Measurements from ENCODE around the gene ANKRD63.

Gene ANKRD63

DNA sequence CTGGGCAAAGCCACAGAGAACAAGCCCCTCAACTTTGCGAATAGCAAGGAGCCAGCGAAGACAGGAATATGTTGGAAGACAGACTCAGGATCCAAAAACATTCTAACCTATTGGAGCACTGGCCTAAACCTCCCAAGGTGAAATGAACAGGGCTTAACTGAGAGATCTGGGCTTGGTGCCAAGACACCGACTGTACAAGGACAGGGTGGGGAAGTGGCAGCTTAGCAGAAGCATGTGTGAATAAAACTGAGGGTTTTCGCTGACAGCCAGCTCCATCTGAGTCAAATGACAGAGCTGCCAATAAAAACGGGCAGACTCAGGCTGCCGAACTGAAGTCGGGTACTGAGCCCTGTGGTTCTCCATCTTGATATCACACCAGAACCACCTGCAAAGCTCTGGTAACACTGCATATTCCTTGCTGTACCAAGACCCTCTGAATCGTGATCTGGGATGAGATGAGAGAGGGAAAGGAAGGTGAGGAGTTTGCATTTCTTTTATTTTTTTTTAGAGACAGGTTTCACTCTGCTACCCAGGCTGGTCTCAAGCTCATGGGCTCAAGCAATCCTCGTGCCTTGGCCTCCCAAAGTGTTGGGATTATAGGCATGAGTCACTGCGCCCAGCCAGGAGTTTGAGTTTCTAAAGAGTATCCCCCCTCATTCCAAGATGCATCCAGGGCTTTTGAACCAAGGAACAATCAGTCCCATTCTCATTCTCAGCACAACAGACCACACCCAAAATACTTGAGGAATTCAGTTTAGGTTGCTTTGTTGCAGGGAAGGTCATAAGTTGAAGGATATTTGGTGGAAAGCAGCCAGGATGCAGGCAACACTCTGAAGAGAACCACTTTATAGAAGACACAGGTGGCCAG lies 30.9 kb upstream of the ANKRD63 start:
- in situ Hi-C loops (cut with MboI; ENCODE audit: low sequenced_read_pairs) = no loop called here

DNA sequence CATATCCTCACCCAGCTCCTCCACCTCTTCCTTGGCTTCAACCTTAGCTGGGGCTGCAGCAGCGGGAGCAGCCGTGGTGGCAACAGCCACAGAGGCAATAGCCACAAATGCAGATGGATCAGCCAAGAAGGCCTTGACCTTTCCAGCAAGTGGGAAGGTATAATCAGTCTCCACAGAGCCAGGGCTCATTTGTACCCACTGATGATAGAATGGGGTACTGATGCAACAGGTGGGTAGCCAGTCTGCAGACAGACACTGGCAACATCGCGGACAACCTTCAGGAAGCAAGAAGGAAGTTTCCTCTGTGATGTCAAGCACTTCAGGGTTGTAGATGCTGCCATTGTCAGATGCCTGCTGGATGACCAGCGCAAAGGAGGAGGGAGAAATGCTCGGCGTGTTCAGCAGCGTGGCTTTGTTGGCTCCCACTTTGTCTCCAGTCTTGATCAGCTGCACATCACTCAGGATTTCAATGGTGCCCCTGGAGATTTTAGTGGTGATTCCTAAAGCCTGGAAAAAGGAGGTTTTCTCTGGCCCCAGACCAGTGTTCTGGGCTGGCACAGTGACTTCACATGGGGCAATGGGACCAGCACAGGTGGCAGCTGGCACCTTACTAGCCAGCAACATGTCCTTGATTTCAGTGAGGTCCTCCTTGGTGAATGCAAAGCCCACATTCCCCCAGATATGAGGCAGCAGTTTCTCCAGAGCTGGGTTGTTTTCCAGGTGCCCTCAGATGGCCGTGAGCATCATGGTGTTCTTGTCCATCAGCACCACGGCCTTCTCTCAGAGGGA lies 29.7 kb upstream of the ANKRD63 start:
- in situ Hi-C loops (cut with MboI; ENCODE audit: low sequenced_read_pairs) = no loop called here

- in situ Hi-C loops (cut with MboI; ENCODE audit: low sequenced_read_pairs) = no loop called here
These were observed 28.1 kb upstream of the ANKRD63 start for GRCh38 chr15:40310993-40311392.

DNA sequence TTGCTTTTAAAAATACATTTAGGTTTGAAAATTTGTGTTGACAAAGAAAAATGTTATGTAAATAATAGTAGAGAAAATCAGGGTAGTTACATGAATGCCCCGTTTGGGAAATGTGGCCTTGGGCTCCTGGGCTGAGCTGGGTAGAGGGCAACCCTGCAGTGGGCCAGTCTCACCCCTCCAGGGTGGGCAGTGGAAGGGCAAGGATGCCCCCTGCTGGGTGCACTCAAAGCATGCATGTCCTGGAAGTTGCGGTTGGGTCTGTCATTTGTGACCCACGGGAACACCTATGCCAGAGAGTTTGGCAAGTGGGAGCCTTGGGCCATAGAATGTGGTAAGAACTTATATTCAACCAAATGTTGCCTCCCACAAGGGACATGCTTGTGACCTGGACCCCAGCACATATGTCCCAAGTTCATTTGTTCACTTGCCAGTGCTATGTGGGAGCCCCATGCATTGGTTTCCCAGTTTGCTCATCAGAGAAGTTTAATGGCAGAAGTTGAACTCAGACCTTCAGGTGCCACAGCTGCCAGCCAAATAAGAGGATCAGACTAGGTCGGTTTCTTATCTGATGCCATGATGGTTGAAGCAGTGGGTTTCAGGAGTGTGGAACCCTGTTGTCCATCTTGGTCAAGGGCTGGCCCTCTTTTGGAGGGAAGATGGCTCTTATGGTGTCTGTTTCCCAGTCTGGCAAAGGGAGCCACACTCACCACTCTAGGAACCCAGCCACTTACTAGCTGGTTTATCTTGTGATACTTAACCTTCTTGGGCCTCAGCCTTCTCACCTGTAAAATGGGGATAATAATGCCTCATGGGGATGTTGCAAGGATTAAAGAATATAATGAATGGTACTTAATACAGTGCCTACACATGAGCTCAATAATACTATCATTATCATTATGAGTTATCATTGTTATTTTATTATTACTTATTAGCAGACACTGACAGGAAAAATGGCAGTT lies 27.4 kb upstream of the ANKRD63 start:
- in situ Hi-C loops (cut with MboI; ENCODE audit: low sequenced_read_pairs) = no loop called here

DNA sequence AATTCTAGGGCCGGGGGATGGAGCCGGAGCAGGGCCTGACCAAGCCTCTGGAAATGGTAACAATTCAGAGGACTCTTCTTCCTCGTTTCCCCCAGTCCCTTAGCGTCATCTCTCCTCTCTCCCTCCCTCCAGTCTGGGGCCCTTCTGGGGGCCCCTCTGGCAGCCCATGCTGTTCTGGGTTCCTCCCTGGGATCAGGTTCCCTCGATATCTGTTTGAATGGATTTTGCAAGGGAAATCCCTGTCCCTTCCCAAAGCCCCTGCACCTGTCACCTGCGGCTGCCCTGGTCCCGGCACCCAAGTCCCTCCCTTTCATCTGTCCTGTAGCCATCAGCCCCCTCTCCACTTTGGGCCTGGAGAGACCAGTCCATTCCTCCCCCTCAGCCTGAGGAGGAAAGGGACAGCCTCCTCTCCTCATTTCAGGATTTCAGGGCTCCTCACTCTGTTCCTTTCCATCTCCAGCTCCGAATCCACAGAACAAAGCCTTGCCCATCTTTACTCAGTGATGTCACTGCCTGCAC lies 26.5 kb upstream of the ANKRD63 start:
- in situ Hi-C loops (cut with MboI; ENCODE audit: low sequenced_read_pairs) = no loop called here

DNA sequence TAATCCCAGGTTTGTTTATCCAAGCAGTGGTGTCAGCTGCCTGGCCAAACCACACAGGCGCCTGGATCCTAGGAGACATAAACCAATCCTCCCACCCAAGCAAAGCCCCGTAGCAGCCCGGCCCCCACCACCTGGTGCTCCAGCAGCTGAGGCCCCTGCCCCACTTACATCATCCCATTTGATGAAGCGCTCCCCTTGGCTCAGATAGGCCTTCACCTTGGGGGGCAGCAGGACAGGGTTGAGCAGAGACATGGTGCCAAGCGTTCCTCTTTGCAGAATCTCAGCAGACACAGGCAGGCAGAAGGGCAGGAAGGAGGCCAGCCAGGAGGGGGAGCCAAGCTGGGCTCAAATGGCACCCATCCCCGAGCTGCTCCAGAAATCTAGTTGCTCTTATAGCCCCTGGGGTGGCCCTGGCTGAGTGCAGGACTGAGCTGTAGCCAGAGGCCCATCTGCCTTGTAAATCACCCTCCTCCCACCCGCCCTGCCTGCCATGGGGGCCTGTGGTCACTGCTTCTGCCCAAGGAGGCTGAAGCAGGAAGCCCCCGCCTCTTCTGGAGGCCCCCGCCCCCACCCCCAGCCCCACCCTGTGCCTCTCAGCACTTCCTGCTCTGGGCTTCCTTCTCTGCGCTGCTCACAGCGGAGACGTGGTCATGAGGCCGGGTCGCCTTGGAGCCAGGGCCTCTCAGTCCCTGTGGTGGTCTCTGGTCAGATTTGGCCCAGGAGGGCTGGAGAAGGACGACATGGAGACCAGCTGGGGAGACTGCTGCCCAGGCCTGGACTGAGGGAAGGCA lies 24.8 kb upstream of the ANKRD63 start, which contains the start of gene PLCB2:
PLCB2 (minus strand) TSS at position 515 of the 791 bp plus-strand sequence; CDS start at position 252, 263 bp downstream.
- in situ Hi-C loops (cut with MboI; ENCODE audit: low sequenced_read_pairs) = no loop called here

DNA sequence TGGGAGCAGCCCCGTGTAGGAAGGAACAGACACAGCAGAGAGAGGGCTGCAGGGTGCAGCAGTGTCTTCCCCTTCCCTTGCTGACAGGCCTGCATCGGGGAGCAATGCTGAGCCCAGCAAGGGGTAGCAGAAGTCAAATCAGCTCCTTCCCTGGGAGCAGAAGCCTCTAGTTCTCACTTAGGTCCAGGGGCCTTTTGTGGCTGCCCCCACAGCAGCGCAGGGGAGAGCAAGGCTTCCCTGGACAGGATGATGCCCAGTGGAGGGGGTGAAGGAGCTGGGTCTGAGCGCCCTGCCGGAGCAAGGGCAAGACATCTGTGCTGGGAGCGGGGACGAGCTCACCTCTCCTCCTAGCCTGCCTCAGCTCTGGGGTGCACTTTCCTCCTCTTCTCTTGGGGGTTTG lies 24.0 kb upstream of the ANKRD63 start:
- in situ Hi-C loops (cut with MboI; ENCODE audit: low sequenced_read_pairs) = no loop called here

DNA sequence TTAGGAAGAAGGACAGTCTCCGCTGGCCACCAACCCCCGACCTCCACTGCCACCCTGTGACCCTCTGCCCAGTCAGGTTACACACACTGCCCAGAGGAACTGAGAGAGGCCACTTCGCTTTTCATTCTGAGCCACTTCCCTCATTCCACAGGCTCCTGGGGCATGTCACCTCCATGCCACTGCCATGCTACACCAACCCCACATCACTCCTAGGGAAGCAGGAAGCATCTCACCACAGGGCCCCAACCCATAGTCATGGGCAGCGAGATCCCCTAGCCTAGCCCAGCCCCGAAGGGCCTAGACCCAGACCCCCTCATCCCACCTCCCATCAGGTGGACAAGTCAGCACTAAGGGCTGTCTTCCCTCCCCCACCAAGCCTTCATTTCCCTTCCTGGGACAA lies 23.5 kb upstream of the ANKRD63 start:
- in situ Hi-C loops (cut with MboI; ENCODE audit: low sequenced_read_pairs) = no loop called here

- in situ Hi-C loops (cut with MboI; ENCODE audit: low sequenced_read_pairs) = no loop called here
These were observed 22.4 kb upstream of the ANKRD63 start for GRCh38 chr15:40305281-40305680.

GRCh38 chr15:40303576-40303975 lies 20.7 kb upstream of the ANKRD63 start:
- in situ Hi-C loops (cut with MboI; ENCODE audit: low sequenced_read_pairs) = no loop called here

DNA sequence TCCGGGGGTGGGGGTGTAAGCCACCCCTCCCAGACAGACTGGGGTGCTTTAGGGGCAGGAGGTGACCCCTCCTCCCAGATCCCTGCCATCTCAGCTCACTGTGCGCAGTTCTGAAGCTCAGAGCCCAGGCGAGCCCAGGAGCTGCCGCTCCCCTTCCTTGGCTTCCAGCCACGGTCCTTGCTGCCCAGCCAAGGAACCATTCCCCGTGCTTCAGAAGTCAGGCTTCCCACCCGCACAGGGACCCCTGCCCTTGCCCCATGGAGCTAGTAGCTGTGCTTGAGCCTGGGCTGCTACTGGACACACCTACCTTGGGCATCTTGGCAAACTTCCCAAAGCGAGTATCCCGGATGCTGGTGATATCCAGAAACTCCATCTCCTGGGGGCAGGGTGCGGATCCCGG lies 20.1 kb upstream of the ANKRD63 start:
- in situ Hi-C loops (cut with MboI; ENCODE audit: low sequenced_read_pairs) = no loop called here

DNA sequence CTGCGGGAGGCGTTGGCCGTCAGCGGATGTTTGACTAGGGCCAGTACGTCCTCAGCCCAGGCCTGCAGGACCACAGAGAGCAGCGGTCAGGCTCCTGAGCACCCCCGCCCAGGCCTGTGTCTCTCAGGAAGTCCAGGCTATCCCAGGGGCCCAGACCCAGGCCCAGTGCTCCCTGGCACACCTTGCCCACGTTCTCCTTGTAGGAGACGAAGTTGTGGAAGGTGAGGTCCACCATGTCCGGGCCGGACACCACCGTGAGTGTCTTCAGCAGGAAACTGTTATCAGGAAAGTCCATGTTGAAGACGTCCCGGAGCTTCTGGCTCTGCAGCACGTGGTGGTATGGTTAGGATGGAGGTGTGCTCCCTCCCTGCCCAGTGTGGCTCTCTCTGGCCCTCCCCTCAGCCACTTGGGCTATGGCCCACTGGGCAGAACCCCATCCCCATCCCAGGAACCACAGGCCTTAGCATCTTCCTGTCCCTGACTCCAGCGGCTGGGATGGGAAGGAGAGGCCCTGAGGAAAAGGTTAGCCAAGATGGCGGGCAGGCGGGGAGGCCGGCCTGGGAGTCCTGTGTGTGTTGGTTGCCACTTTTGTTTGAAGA lies 19.5 kb upstream of the ANKRD63 start:
- in situ Hi-C loops (cut with MboI; ENCODE audit: low sequenced_read_pairs) = no loop called here

DNA sequence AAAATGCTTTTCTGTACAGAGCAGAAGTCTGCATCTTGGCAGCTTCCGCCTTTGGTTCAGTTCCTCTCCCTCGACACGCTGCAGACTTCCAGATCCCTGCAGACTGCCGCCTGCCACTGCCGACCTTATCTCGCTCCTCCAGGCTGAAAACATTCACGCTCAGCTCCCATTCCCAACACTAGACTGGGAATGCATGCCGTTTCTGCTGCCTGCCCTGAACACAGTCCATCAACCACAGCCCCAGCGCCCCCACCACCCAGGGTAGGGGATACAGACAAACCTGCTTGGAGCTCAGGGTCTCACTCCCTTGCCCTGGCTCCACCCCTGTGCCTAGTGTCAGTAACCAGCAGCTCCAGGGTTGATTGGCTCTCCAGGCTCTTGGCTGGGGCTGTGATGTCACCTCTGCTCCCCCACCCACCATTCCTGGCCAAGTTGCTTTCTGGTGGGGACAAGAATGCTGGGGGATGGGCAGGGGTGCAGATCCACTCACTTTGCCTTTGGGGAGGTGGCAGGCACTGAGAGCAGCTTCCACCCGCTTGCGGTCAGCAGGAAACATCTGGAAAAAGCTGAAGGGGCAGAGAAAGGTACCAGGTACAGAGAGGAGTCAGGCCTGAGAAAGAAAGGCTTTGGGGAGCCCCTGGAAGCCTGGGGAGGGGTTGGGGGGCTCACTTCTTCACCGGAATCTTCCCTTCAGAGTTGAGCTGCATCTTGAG lies 18.8 kb upstream of the ANKRD63 start:
- in situ Hi-C loops (cut with MboI; ENCODE audit: low sequenced_read_pairs) = no loop called here

DNA sequence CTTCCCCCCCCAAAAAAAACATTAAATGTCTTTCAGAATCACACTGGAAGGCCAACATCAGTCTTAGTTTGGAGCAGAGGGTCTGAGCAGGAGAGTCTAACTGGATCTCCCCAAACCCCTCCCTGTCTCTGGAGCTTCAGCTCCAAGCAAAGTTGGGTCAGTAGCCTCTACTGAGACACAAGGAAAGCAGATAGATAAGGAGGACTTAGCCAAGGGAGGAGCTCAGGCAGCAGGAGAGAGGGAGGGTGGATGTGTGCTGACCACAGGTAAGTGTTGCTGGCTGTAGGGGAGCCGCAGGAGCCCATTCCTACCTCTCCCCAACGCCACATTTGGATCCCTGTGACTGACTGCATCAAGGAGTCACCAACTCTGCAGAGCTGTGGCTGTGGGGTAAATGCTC lies 17.9 kb upstream of the ANKRD63 start:
- in situ Hi-C loops (cut with MboI; ENCODE audit: low sequenced_read_pairs) = no loop called here

GRCh38 chr15:40300367-40300766 lies 17.5 kb upstream of the ANKRD63 start:
- in situ Hi-C loops (cut with MboI; ENCODE audit: low sequenced_read_pairs) = no loop called here

DNA sequence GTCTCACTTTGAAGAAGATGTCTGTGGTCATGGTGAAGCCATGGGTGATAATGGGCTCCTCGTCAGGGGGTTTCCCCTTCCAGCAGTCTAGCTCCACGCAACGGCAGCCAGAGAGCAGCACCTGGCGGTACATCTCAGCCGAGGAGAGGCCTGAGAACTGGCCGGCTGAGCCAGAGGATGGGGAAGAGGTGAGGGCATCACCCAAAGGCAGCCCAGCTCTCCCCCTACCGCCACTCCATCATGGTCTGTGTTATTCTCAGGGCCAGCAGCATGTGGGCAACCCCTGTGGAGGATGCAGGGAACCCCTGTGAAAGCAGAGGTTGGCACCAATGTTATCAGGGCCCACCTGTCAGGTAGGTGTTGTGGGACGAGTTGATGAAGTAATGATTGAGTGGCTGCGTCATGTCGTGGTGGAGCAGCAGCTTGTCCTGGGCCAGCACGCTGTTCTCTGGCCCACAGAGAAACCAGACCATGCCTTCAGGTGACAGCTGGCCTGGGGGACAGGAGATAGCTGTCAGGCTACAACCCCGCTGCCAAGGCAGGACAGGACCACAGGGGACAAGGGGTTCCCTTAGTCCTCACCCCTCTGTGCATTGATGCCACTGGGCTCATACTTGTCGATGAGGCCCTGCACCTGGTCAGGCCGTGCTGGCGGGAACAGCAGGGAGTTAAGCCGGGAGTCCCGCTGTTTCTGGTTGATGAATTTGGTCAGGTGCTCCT lies 15.5 kb upstream of the ANKRD63 start:
- in situ Hi-C loops (cut with MboI; ENCODE audit: low sequenced_read_pairs) = no loop called here

DNA sequence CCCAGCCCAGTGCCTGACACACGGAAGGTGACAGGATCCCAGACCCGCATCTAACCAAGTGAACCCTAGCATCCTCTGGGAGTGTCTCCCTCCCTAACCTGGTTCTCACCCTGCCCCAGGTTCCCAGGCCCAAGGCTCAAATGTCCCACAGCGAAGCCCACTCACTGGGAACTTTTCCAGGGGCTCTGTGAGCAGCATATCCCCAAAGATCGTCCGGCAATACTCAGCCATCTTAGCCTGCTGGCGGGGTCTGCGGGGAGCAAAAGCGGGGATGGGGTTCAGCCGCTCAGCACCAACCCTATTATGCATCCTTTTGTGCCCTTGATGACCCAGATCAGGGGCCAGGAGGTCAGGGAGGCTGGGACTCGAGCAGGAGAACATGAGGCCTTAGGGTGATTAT lies 14.5 kb upstream of the ANKRD63 start:
- in situ Hi-C loops (cut with MboI; ENCODE audit: low sequenced_read_pairs) = no loop called here

- in situ Hi-C loops (cut with MboI; ENCODE audit: low sequenced_read_pairs) = no loop called here
These were observed 13.8 kb upstream of the ANKRD63 start for GRCh38 chr15:40296561-40297230.

All from HL-60/S4 (cell line).